Lower leg skin (tissue), 4 donors: Measurements from ENCODE around the gene CLMN. TPM values are rescaled to one million over a fixed set of nuclear protein-coding genes. Genes with fewer than 3 reads are reported as not detected.

Experiments used
- DNase-seq, 2 donors: peaks; one replicate each; pipeline ENCODE4 v3.0.0-alpha.2; 2019; ENCODE audit warnings: low spot score in 2 of 2
- H3K4me3 ChIP-seq: fragments of 200-600 bp; sonication (generic); 2 replicates; pipeline ENCODE4 v1.5.1; 2017; ENCODE audit warnings: mild to moderate bottlenecking, low read depth; ENCODE audit not compliant: poor library complexity, severe bottlenecking
- CTCF ChIP-seq, 3 donors: fragments of 450-650 bp; IDR thresholded peaks; one replicate each; pipeline ENCODE4 v1.5.1; 2016; ENCODE audit warnings: antibody characterized with exemption in 3 of 3, mild to moderate bottlenecking in 3 of 3, moderate library complexity in 2 of 3
- POLR2A ChIP-seq, 2 donors: fragments of 450-650 bp; IDR thresholded peaks; one replicate each; pipeline ENCODE4 v1.6.1; 2016 to 2017; ENCODE audit warnings: antibody characterized with exemption in 2 of 2, mild to moderate bottlenecking in 1 of 2, moderate library complexity in 1 of 2
- WGBS, 2 donors: methylation state at CpG; one replicate each; pipeline ENCODE4 v1.1.5; 2018; 5-methylcytosine and 5-hydroxymethylcytosine counted together
- intact Hi-C: fragments of 100-400 bp; cut with DNase I; formaldehyde crosslinking; loops from one replicate; pipeline ENCODE4 v1.15.0; 2023; ENCODE audit warnings: low total_unique reads
- total RNA-seq, 4 donors: library from RNA; depleted of rRNA; stranded (reverse); fragments of >200 nt; gene quantifications; one replicate each; pipeline ENCODE4 v1.1.0, GENCODE V29; 2016

Gene CLMN
- total RNA-seq, 4 donors from 2014 or later = 5.6 to 7.6 (median 7.2) TPM

- DNase-seq = no peak
- no peak overlapping the region for H3K4me3 ChIP-seq
- TF ChIP-seq POLR2A (IDR thresholded peaks at IDR 0.05) (no peak), CTCF (IDR thresholded peaks at IDR 0.05) (no peak)
- 89 to 90% methylated on average over 10 of the region's 10 CpGs for WGBS, 2 donors
- intact Hi-C loops = no loop called here
Measured at GRCh38 chr14:95309261-95310051, 10.3 kb downstream of the CLMN start.

GRCh38 chr14:95308073-95308472 lies 11.6 kb downstream of the CLMN start:
- H3K4me3 ChIP-seq = no peak overlapping the region
- 76 to 78% methylated on average over 1 of the region's 1 CpG for WGBS, 2 donors
- intact Hi-C loops = no loop called here
- no peak for DNase-seq
- no peak for TF ChIP-seq CTCF (IDR thresholded peaks at IDR 0.05)
- TF ChIP-seq POLR2A (IDR thresholded peaks at IDR 0.05) = no peak

- no peak for TF ChIP-seq CTCF (IDR thresholded peaks at IDR 0.05)
- no peak for TF ChIP-seq POLR2A (IDR thresholded peaks at IDR 0.05)
- 73 to 75% methylated on average over 14 of the region's 14 CpGs for WGBS, 2 donors
- H3K4me3 ChIP-seq = no peak overlapping the region
- no peak for DNase-seq
- intact Hi-C loops = no loop called here
Measured at GRCh38 chr14:95307402-95308041, 12.2 kb downstream of the CLMN start.

GRCh38 chr14:95305940-95306339 lies 13.8 kb downstream of the CLMN start:
- intact Hi-C loops = no loop called here
- no peak for TF ChIP-seq CTCF (IDR thresholded peaks at IDR 0.05)
- TF ChIP-seq POLR2A (IDR thresholded peaks at IDR 0.05) = no peak
- H3K4me3 ChIP-seq = no peak overlapping the region
- WGBS, 2 donors = 83 to 89% methylated on average over 4 of the region's 4 CpGs
- no peak for DNase-seq

GRCh38 chr14:95305145-95305544 lies 14.6 kb downstream of the CLMN start:
- H3K4me3 ChIP-seq = no peak overlapping the region
- DNase-seq = no peak
- no peak for TF ChIP-seq POLR2A (IDR thresholded peaks at IDR 0.05)
- TF ChIP-seq CTCF (IDR thresholded peaks at IDR 0.05) = no peak
- intact Hi-C loops = no loop called here
- 88% methylated on average over 7 of the region's 7 CpGs for WGBS, 2 donors
